Effector CD8-positive, alpha-beta T cell (primary cell): ENCODE data around the gene RIPK4.

Experiments
- DNase-seq: peaks from one replicate; lab custom pipeline; 2025; lab: John Stamatoyannopoulos, UW

The RIPK4 gene

DNA sequence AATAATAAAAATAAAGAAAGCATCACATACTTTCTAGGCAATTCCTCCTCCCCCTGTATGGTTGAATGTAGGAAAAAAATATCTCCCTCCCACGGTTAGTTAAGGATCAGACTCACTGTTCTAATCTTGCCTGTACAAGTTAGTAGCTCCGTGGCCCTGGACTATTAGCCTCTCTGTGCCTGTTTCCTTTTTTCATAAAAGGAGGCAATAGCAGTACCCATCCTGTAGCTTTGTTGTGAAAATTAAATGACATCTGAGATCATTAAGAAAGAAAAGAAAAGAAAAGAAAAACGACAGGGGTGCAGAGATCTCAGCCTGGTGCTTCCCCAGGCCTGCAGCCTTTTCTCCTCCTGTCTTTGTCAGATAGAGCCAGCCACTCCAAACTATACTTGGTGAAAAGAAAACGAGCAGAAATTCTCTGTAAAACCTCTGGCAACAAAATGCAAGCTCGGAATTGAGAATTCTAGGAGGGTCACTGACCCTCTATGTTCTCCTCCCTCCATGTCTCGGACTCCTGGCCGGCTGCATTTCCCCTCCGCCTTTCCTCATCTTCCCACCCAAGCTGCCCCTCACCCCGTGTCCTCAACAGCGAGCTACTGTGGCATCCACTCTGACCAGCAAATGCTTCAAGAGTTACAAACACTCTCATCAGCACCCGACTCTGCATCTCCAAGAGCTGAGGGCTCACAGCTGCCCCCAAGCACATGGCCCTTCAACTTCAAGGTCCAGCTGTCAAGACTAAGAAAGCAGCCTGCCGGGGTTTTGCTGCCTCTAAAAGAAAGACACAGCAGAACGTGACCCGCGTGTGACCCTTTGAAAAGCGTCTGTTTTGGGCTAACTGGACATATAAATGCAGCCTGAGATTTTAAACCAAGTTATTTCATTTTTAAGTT lies 13.6 kb downstream of the RIPK4 start:
- no peak for DNase-seq

- DNase-seq, result no peak
Measured at GRCh38 chr21:41752231-41752681, 14.6 kb downstream of the RIPK4 start.

DNA sequence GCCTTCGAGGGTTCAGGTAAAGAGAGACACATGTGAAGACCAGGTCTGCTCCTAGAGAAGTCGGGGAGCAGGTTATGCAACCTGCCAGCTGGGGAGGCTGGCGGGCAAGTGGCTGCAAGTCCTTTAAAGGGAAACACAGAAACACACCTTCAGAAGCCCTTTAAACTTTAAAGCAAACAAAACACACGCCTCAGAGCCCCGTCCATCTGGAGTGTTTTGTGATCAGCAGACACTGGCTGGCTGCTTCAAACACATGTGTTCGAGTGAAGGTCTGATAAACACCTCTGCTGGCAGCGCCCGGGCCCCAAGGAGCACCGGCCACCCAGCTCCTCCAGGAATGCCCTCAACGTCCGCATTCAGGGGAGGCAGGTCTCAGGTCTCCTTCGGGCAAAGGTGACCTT lies 15.2 kb downstream of the RIPK4 start:
- DNase-seq, result no peak

- DNase-seq, result no peak
Measured at GRCh38 chr21:41750532-41751151, 16.2 kb downstream of the RIPK4 start.

DNA sequence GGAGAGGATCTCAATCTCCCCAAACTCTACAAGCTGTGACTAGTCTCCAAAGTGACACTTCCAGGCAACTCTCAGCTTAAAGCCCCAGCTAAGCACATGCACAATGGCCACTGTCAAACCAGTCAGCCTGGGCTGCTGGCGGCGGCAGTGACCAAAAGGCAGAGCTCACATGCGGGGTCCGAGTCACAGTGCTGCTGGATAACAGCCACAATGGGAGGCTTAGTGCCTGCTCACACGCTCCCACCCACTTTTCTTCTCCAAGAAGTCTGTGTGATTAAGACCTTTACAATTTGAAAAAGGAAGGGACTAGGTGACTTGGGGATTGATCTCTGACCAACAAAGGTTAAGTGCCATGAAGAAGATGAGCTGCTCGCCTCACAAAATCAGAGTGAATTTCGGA lies 16.8 kb downstream of the RIPK4 start:
- DNase-seq, result no peak

GRCh38 chr21:41749286-41749685 lies 17.6 kb downstream of the RIPK4 start:
- DNase-seq, result no peak

DNA sequence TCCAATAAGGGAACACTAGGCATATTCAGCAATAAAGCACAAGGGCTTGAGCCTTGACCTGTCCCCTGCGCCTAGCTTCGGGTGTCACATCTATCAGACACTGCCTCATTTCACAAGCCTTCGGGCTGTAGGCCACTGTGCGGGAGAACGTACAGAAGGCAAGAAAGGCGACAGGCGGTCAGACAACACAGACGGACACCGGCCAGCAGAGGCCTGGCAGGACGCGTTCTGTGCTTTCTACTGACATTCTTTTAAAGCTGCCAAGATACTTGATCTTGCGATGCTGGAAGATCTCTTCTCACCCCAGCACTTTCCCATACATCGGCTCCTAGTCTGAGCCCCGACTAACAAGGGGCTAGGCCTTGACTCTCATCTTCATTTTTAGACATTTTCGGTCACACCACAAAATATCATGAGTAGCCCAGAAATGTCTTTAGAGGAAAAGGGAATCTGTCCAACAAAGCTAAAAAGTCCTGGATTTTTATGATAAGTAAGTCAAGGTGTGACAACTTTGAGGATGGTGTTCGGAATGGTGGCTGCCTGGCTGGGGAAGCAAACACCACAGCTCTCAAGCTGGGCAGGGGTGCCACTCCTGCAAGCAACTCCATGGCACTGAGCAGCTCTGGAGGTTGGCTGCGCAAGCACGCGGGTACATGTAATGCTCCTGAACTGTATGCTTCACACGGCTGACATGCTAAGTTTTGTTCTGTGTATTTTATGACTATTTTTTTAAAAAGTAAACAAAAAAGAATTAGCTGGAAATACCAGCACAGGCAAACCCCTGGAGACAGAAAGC lies 18.7 kb downstream of the RIPK4 start:
- no peak for DNase-seq

- no peak for DNase-seq
Measured at GRCh38 chr21:41746744-41747006, 20.2 kb downstream of the RIPK4 start.

DNA sequence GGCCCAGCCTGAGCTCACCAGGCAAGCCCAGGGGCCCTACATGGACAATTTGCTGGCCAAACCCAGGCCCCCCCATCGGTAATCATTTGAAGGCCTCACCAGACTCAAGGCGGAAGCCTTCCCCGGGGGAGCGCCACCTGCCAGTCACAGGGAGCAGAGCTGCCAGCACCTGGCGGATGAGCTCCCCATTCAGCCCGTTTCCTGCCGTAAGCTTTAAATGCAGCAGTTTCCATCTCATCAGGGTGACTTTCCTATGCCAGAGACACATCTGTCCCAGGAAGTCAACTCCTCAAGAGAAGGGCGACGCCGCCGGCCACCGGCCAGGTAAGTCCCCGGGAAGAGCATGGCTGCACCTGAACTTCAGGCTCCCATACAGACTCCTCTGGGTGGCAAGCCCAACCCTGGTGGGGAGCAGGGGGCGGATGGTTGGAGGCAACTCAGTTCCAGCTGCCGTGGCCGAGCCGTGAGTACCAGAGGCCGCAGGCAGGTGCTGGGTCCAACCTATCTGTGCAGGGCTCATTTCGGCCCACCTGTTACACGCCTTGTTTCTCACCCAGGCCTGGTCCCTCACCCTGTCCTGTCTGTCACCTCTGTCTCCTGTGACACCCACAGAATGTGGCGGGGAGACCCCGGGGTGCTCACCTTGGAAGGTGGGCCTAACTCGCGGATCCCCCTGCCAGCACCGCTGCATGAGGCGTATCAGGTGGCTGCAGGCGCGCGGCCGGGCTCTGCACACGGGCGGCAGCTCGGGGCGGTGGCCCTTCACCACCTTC lies 20.7 kb downstream of the RIPK4 start:
- no peak for DNase-seq

DNA sequence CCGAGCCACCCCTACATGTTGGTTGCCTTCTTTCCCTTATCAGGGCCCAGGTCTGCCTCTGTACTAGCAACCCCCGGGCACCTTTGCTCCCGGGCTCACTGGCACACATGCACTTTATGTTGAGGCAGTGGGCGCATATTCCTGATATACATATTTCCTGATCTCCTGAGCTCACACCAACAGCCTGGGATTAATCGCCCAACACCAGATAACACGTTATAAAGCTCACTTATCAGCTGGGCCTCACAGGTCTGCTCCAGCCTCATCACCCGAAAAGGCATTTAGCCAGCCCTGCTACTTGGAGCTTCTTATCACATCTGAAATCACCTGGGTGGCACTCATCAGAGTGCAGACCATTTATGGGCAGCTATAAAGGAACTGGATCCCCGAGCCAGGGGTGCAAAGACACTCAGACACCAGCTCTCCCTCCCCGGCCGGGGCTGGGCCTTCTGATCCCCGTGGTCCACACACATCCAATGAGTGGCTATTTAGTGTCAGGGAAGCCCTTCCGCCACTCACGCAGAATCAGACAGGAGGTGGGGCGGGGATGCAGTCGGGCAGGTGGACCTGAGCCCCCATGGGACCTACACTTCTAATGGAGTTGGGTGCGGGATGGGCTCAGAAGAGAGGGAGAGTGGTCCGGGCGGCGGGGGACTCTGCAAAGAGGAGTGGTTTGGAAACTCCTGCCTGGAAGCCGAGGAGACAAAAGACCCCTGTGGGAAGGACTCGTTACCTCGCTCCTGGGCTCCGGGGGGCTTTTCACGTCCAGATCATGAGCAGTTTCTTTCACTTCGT lies 21.6 kb downstream of the RIPK4 start:
- DNase-seq, result no peak

GRCh38 chr21:41744028-41744930 lies 22.6 kb downstream of the RIPK4 start:
- DNase-seq, result no peak

DNA sequence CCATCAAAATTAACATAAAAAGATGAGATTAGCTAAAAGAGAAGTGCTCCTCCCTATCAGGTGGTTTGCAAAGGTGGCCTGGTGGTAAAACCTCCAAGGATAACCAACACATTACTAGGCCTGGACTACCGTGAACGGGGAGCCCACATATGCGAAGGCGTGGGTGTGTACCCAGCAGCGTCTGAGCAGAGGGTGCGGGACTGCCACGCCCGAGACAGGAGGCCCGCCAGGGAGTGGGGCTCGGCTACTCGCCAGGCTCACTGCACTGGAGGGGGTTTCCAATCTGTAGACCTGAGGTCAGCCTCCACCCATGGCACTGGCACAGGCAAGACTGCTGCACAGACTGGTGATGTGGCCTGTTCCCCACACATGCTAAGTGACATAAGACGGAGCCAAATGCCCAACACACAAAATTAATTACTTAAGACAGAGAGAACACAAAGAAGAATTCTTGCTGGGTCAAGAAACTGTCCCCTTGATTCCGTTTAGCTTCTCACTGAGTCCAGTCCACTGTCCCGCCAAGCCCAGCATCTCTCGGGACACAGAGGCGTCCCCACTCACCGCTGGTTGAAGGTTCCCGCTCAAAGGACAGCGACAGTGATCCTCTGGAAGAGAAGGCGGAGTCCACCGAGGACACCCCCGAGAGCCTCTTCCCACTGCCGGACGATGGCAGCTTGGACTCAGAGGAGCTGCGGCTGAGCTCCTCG lies 23.4 kb downstream of the RIPK4 start:
- no peak for DNase-seq

GRCh38 chr21:41742073-41742875 lies 24.6 kb downstream of the RIPK4 start:
- DNase-seq, result no peak

- no peak for DNase-seq
Measured at GRCh38 chr21:41741253-41742072, 25.4 kb downstream of the RIPK4 start.

GRCh38 chr21:41740604-41741252 lies 26.1 kb downstream of the RIPK4 start:
- DNase-seq, result no peak

DNA sequence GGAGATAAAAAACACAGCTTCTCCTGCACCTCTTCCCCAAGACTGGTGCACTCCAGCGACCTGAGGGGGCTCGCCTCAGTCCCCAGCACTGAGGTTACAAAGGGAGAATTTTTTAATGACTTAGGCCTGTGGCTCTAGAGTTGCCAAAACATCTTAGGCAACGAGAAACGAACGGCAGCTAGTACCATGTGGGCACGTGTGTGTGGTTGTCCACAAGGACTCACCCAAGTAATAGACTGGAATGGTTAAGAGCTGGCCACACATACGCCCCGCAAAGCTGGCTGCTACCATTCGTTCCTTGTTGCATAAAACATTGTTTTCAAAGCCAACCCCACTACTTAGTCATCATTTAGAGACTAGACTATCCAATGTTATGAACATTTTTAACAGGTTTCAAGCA lies 26.9 kb downstream of the RIPK4 start:
- DNase-seq, result no peak

DNA sequence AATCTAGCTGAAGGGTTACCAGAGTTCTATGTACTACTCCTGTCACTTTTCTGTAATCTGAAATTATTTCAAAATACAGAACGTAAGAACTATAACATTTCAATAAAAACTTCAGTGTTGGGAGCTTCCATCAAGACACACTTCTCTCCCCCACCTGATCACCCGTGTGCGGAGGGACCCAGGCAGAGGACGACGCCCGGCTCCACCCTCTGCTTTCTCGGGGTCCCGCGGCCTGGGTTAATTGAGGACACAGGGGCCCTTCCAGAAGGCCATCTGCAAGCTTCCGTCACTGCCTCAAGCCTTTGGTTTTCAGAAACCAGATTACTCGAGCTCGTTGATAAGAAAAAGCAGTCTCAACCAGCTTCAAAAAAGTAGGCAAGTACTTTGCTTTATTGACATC lies 27.8 kb downstream of the RIPK4 start:
- DNase-seq, result no peak
